ENCODE measurements around the gene EFNB2.
A peak's percentile ranks its signal among the peaks of the same experiment; 100 is the strongest.

Gene EFNB2

GRCh38 chr13:106562301-106562700 is 26.8 kb upstream of the EFNB2 start:
- no peaks in the 10 kb centered on the region for H3K79me1 ChIP-seq (replicated peaks; ENCODE audit: low read length, poor library complexity, severe bottlenecking)
- no peaks in the 10 kb centered on the region for H3K9me3 ChIP-seq (ENCODE audit: control insufficient read depth, low read length)
- no peak overlapping the region for H2BK5ac ChIP-seq (ENCODE audit: low read depth, low read length, poor library complexity, severe bottlenecking)
- H3K4ac ChIP-seq (ENCODE audit: low read depth in 1 of 2, low read length in 2 of 2) = no peak overlapping the region
- peak overlapping the region in 1 of 2 experiments; percentile 2 for H3K4me3 ChIP-seq (ENCODE audit: insufficient read depth in 1 of 2, low read depth in 1 of 2, low read length in 2 of 2)
- H3K4me2 ChIP-seq (ENCODE audit: low read length, poor library complexity, severe bottlenecking) = no peak overlapping the region
- H2BK15ac ChIP-seq (ENCODE audit: low read depth, poor library complexity, severe bottlenecking) = no peak overlapping the region
- H3K4me1 ChIP-seq (ENCODE audit: control insufficient read depth, insufficient read depth, low read depth, low read length) = peaks cover 6% of the 10 kb centered on the region
- DNase-seq = no peak
- no peak overlapping the region for H4K8ac ChIP-seq (ENCODE audit: low read length)
- H2AFZ ChIP-seq (ENCODE audit: low read depth, low read length) = no peak overlapping the region
- no peaks in the 10 kb centered on the region for H3K27me3 ChIP-seq (ENCODE audit: control insufficient read depth in 1 of 2, insufficient read depth in 1 of 2, low read length in 2 of 2)
- peaks cover under 1 to 21% of the 10 kb centered on the region in 2 experiments for H3K36me3 ChIP-seq (ENCODE audit: control insufficient read depth in 1 of 2, insufficient read depth in 2 of 2, low read depth in 1 of 2, low read length in 2 of 2)
- no peak overlapping the region for H3K18ac ChIP-seq (ENCODE audit: low read depth in 1 of 2, low read length in 2 of 2)
- no peak overlapping the region for H3K14ac ChIP-seq (ENCODE audit: low read length in 2 of 2)
- no peak overlapping the region for H2BK120ac ChIP-seq (ENCODE audit: low read depth, low read length)
- H2BK12ac ChIP-seq (ENCODE audit: low read length in 2 of 2) = no peak overlapping the region
- H3K9ac ChIP-seq (ENCODE audit: low read length) = no peak overlapping the region
- no peak overlapping the region for H3K23ac ChIP-seq (ENCODE audit: low read length in 2 of 2)
- H3K27ac ChIP-seq (ENCODE audit: low read length, poor library complexity, severe bottlenecking) = no peak overlapping the region
- no peak overlapping the region for H4K91ac ChIP-seq (ENCODE audit: low read length)
- H2AK5ac ChIP-seq (ENCODE audit: low read length, severe bottlenecking) = no peak overlapping the region
- no CpG with 5 or more reads among the region's 1 CpG for WGBS

DNA sequence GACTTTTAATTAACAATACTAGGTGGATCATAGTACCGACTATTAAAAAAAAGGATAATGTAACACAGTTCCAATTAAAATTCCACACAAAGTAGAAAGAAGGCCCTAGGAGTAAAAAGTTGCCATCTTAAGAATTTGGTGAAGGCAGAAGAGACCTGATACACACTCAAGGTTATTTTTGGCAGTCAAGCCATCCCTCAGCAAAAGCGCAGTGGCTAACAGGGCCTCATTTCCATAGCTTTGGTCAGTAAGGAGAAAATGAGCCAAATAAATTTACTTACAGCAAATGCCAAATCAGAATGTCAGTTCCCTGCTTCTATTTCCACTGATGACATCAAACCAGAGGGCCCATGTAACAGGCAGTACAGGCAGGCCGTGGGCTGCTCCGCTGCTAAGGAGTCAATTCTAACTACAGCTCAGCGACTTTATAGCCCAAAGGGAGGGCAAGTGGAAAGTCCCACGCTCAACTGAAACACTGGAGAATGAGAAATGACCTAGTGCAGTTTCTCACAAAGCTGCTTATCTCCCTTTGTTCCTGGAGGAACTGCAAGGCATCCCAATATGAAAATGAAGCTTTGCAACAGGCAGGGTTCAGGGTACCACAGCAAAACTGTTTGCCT is 26.2 kb upstream of the EFNB2 start:
- Histone ChIP-seq H3K27ac (ENCODE audit: low read length, poor library complexity, severe bottlenecking) (no peak overlapping the region), H3K18ac (ENCODE audit: low read depth in 1 of 2, low read length in 2 of 2) (peak overlapping the region in 1 of 2 experiments; percentile 34), H3K4me1 (ENCODE audit: control insufficient read depth, insufficient read depth, low read depth, low read length) (peaks cover 6% of the 10 kb centered on the region)

GRCh38 chr13:106560821-106561220 is 25.4 kb upstream of the EFNB2 start:
- no peaks in the 10 kb centered on the region for H3K27me3 ChIP-seq (ENCODE audit: control insufficient read depth in 1 of 2, insufficient read depth in 1 of 2, low read length in 2 of 2)
- H2BK15ac ChIP-seq (ENCODE audit: low read depth, poor library complexity, severe bottlenecking) = no peak overlapping the region
- no peak overlapping the region for H3K4ac ChIP-seq (ENCODE audit: low read depth in 1 of 2, low read length in 2 of 2)
- H4K91ac ChIP-seq (ENCODE audit: low read length) = no peak overlapping the region
- 80% methylated on average over 1 of the region's 1 CpG for WGBS
- no peak overlapping the region for H3K27ac ChIP-seq (ENCODE audit: low read length, poor library complexity, severe bottlenecking)
- no peak overlapping the region for H3K23ac ChIP-seq (ENCODE audit: low read length in 2 of 2)
- no peak overlapping the region for H2BK12ac ChIP-seq (ENCODE audit: low read length in 2 of 2)
- H3K9me3 ChIP-seq (ENCODE audit: control insufficient read depth, low read length) = no peaks in the 10 kb centered on the region
- no peak overlapping the region for H4K8ac ChIP-seq (ENCODE audit: low read length)
- H2BK5ac ChIP-seq (ENCODE audit: low read depth, low read length, poor library complexity, severe bottlenecking) = no peak overlapping the region
- no peak for DNase-seq
- no peak overlapping the region for H3K4me3 ChIP-seq (ENCODE audit: insufficient read depth in 1 of 2, low read depth in 1 of 2, low read length in 2 of 2)
- H3K14ac ChIP-seq (ENCODE audit: low read length in 2 of 2) = no peak overlapping the region
- no peak overlapping the region for H2BK120ac ChIP-seq (ENCODE audit: low read depth, low read length)
- peaks cover 0 to 36% of the 10 kb centered on the region in 2 experiments for H3K36me3 ChIP-seq (ENCODE audit: control insufficient read depth in 1 of 2, insufficient read depth in 2 of 2, low read depth in 1 of 2, low read length in 2 of 2)
- no peak overlapping the region for H2AK5ac ChIP-seq (ENCODE audit: low read length, severe bottlenecking)
- H3K79me1 ChIP-seq (replicated peaks; ENCODE audit: low read length, poor library complexity, severe bottlenecking) = no peaks in the 10 kb centered on the region
- H3K9ac ChIP-seq (ENCODE audit: low read length) = no peak overlapping the region
- no peak overlapping the region for H3K4me2 ChIP-seq (ENCODE audit: low read length, poor library complexity, severe bottlenecking)
- H3K4me1 ChIP-seq (ENCODE audit: control insufficient read depth, insufficient read depth, low read depth, low read length) = peaks cover 6% of the 10 kb centered on the region
- H3K18ac ChIP-seq (ENCODE audit: low read depth in 1 of 2, low read length in 2 of 2) = no peak overlapping the region
- H2AFZ ChIP-seq (ENCODE audit: low read depth, low read length) = no peak overlapping the region

More for the DNA sequence above, 26.2 kb upstream of the EFNB2 start:
- no peak overlapping the region for H2BK120ac ChIP-seq (ENCODE audit: low read depth, low read length)
- WGBS = 68% methylated on average over 5 of the region's 6 CpGs
- no peak overlapping the region for H2AK5ac ChIP-seq (ENCODE audit: low read length, severe bottlenecking)
- H3K79me1 ChIP-seq (replicated peaks; ENCODE audit: low read length, poor library complexity, severe bottlenecking) = no peaks in the 10 kb centered on the region
- H3K27me3 ChIP-seq (ENCODE audit: control insufficient read depth in 1 of 2, insufficient read depth in 1 of 2, low read length in 2 of 2) = no peaks in the 10 kb centered on the region
- H3K23ac ChIP-seq (ENCODE audit: low read length in 2 of 2) = peak overlapping the region in 1 of 2 experiments; percentile 9
- no peak overlapping the region for H3K4ac ChIP-seq (ENCODE audit: low read depth in 1 of 2, low read length in 2 of 2)
- H2BK5ac ChIP-seq (ENCODE audit: low read depth, low read length, poor library complexity, severe bottlenecking) = no peak overlapping the region
- no peak overlapping the region for H2AFZ ChIP-seq (ENCODE audit: low read depth, low read length)
- H3K4me2 ChIP-seq (ENCODE audit: low read length, poor library complexity, severe bottlenecking) = peak overlapping the region; percentile 7
- peak overlapping the region; percentile 44 for H3K9ac ChIP-seq (ENCODE audit: low read length)
- H4K8ac ChIP-seq (ENCODE audit: low read length) = no peak overlapping the region
- H3K9me3 ChIP-seq (ENCODE audit: control insufficient read depth, low read length) = no peaks in the 10 kb centered on the region
- peaks cover 0 to 28% of the 10 kb centered on the region in 2 experiments for H3K36me3 ChIP-seq (ENCODE audit: control insufficient read depth in 1 of 2, insufficient read depth in 2 of 2, low read depth in 1 of 2, low read length in 2 of 2)
- no peak overlapping the region for H2BK15ac ChIP-seq (ENCODE audit: low read depth, poor library complexity, severe bottlenecking)
- no peak overlapping the region for H2BK12ac ChIP-seq (ENCODE audit: low read length in 2 of 2)
- H3K4me3 ChIP-seq (ENCODE audit: insufficient read depth in 1 of 2, low read depth in 1 of 2, low read length in 2 of 2) = peak overlapping the region in 1 of 2 experiments; percentile 2
- no peak overlapping the region for H3K14ac ChIP-seq (ENCODE audit: low read length in 2 of 2)
- H4K91ac ChIP-seq (ENCODE audit: low read length) = no peak overlapping the region
- DNase-seq = peak; percentile 64

DNA sequence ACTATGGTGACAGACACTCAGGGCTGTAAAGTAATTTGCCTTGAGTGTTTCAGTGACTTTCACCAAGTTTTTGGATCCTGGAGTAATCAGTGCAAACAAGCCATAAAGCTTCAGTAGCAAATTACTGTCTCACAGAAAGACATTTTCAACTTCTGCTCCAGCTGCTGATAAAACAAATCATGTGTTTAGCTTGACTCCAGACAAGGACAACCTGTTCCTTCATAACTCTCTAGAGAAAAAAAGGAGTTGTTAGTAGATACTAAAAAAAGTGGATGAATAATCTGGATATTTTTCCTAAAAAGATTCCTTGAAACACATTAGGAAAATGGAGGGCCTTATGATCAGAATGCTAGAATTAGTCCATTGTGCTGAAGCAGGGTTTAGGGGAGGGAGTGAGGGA is 23.1 kb upstream of the EFNB2 start:
- Histone ChIP-seq H2BK12ac (ENCODE audit: low read length in 2 of 2) (no peak overlapping the region), H2BK5ac (ENCODE audit: low read depth, low read length, poor library complexity, severe bottlenecking) (no peak overlapping the region), H3K14ac (ENCODE audit: low read length in 2 of 2) (no peak overlapping the region), H3K4me2 (ENCODE audit: low read length, poor library complexity, severe bottlenecking) (no peak overlapping the region), H3K4me3 (ENCODE audit: insufficient read depth in 1 of 2, low read depth in 1 of 2, low read length in 2 of 2) (no peak overlapping the region), H2BK120ac (ENCODE audit: low read depth, low read length) (no peak overlapping the region), H2AK5ac (ENCODE audit: low read length, severe bottlenecking) (no peak overlapping the region), H3K79me1 (replicated peaks; ENCODE audit: low read length, poor library complexity, severe bottlenecking) (no peaks in the 10 kb centered on the region), H3K36me3 (ENCODE audit: control insufficient read depth in 1 of 2, insufficient read depth in 2 of 2, low read depth in 1 of 2, low read length in 2 of 2) (peaks cover 11 to 59% of the 10 kb centered on the region in 2 experiments), H3K4me1 (ENCODE audit: control insufficient read depth, insufficient read depth, low read depth, low read length) (peaks cover 5% of the 10 kb centered on the region), H4K8ac (ENCODE audit: low read length) (no peak overlapping the region), H3K9ac (ENCODE audit: low read length) (no peak overlapping the region), H2BK15ac (ENCODE audit: low read depth, poor library complexity, severe bottlenecking) (no peak overlapping the region), H3K18ac (ENCODE audit: low read depth in 1 of 2, low read length in 2 of 2) (no peak overlapping the region), H3K27ac (ENCODE audit: low read length, poor library complexity, severe bottlenecking) (no peak overlapping the region), H3K4ac (ENCODE audit: low read depth in 1 of 2, low read length in 2 of 2) (no peak overlapping the region), H3K27me3 (ENCODE audit: control insufficient read depth in 1 of 2, insufficient read depth in 1 of 2, low read length in 2 of 2) (no peaks in the 10 kb centered on the region), H3K9me3 (ENCODE audit: control insufficient read depth, low read length) (no peaks in the 10 kb centered on the region), H2AFZ (ENCODE audit: low read depth, low read length) (no peak overlapping the region), H4K91ac (ENCODE audit: low read length) (no peak overlapping the region), H3K23ac (ENCODE audit: low read length in 2 of 2) (no peak overlapping the region)
- no peak for DNase-seq

Data from mesenchymal stem cell (in vitro differentiated cells and primary cell).